Breast epithelium (tissue), 4 donors: ENCODE results near the gene TSKS. TPM values are rescaled to one million over a fixed set of nuclear protein-coding genes. Genes with fewer than 3 reads are reported as not detected.

Experiments used
- DNase-seq, 2 donors: peaks; one replicate each; pipeline ENCODE4 v3.0.0-alpha.2; 2019; ENCODE audit warnings: low spot score in 2 of 2
- H3K27ac ChIP-seq, 2 donors: fragments of 200-600 bp; sonication (generic) in 1 of 2; one replicate each; pipeline ENCODE4 v1.5.1; 2016 to 2019; ENCODE audit warnings: mild to moderate bottlenecking in 1 of 2
- H3K27me3 ChIP-seq, 2 donors: fragments of 200-600 bp; sonication (generic) in 1 of 2; one replicate each; pipeline versions ENCODE4 v1.5.1 to v1.6.0; 2017 to 2019; ENCODE audit warnings: control low read depth in 1 of 2, mild to moderate bottlenecking in 1 of 2
- H3K36me3 ChIP-seq: fragments of 200-600 bp; one replicate; pipeline ENCODE4 v1.5.1; 2019
- H3K4me1 ChIP-seq, 2 donors: fragments of 200-600 bp; sonication (generic); one replicate each; pipeline ENCODE4 v1.5.1; 2016 to 2019; ENCODE audit warnings: control low read depth in 1 of 2
- H3K4me3 ChIP-seq, 3 donors: fragments of 200-600 bp; sonication (generic); 1 replicate in 2 of 3; 2 replicates in 1 of 3; pipeline ENCODE4 v1.5.1; 2016 to 2019; ENCODE audit warnings: mild to moderate bottlenecking in 3 of 3, moderate library complexity in 2 of 3
- H3K9me3 ChIP-seq, 2 donors: fragments of 200-600 bp; sonication (generic) in 1 of 2; one replicate each; pipeline ENCODE4 v1.5.1; 2016 to 2019; ENCODE audit warnings: control low read depth in 1 of 2
- CTCF ChIP-seq, 3 donors: fragments of 450-650 bp; IDR thresholded peaks; one replicate each; pipeline ENCODE4 v1.5.1; 2016 to 2017; ENCODE audit warnings: antibody characterized with exemption in 3 of 3, mild to moderate bottlenecking in 3 of 3, moderate library complexity in 3 of 3
- POLR2A ChIP-seq: fragments of 450-650 bp; IDR thresholded peaks from one replicate; pipeline ENCODE4 v1.6.1; 2016; ENCODE audit warnings: antibody characterized with exemption, mild to moderate bottlenecking, moderate library complexity
- POLR2AphosphoS5 ChIP-seq, 3 donors: sonication (generic); formaldehyde crosslinking; IDR thresholded peaks; one replicate each; pipeline ENCODE4 v1.6.1; 2017; ENCODE audit warnings: antibody characterized with exemption in 3 of 3
- intact Hi-C: fragments of 100-400 bp; cut with DNase I; formaldehyde crosslinking; loops from one replicate; pipeline ENCODE4 v1.15.1; 2023; ENCODE audit warnings: low total_unique reads
- total RNA-seq, 3 donors: library from RNA; depleted of rRNA; stranded (reverse); fragments of >200 nt; gene quantifications; one replicate each; pipeline ENCODE4 v1.1.0, GENCODE V29; 2016

TSKS gene
- total RNA-seq, 3 donors from 2014 or later: 0.33 to 0.96 TPM; not detected in 1

GRCh38 chr19:49761625-49762311, 1.3 kb downstream of the TSKS start:
- H3K4me1 ChIP-seq: no peaks in the 10 kb centered on the region
- H3K4me3 ChIP-seq: no peak overlapping the region
- intact Hi-C loops: no loop called here
- peak overlapping the region; percentile 21 to 84 for H3K27ac ChIP-seq
- H3K9me3 ChIP-seq: no peaks in the 10 kb centered on the region
- no peak for TF ChIP-seq POLR2AphosphoS5 (IDR thresholded peaks at IDR 0.05)
- TF ChIP-seq CTCF (IDR thresholded peaks at IDR 0.05): no peak
- no peak for TF ChIP-seq POLR2A
- H3K27me3 ChIP-seq: no peaks in the 10 kb centered on the region
- H3K36me3 ChIP-seq: no peaks in the 10 kb centered on the region
- no peak for DNase-seq

DNA sequence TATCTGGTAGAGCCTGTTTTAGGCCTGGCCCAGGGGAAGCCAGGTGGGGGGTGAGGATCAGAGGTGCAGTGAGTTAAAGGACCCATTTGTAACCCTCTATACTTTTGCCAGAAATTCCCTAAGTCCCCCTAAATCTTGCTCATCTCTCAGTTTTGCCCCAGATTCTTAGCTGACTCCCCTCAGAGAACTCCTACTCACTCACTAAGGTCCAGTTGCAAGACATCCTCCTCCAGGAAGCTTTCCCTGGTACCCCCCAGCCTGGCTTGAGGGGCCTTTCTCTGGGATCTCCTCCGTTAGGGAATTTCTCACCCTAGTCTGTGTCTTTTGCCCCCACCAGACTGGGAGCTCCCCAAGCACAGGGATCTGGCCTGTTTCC, 1.9 kb downstream of the TSKS start:
- H3K4me1 ChIP-seq: no peaks in the 10 kb centered on the region
- DNase-seq: no peak
- no peaks in the 10 kb centered on the region for H3K27me3 ChIP-seq
- no peak for TF ChIP-seq POLR2A
- no peak for TF ChIP-seq CTCF (IDR thresholded peaks at IDR 0.05)
- no peak for TF ChIP-seq POLR2AphosphoS5 (IDR thresholded peaks at IDR 0.05)
- H3K36me3 ChIP-seq: no peaks in the 10 kb centered on the region
- peak overlapping the region; percentile 21 to 84 for H3K27ac ChIP-seq
- H3K9me3 ChIP-seq: no peaks in the 10 kb centered on the region
- no peak overlapping the region for H3K4me3 ChIP-seq
- intact Hi-C loops: no loop called here

GRCh38 chr19:49758292-49758691, 4.8 kb downstream of the TSKS start:
- intact Hi-C loops: loop anchor here (5.0 kb wide), 1 partner anchor 1641 kb away; no protein-coding TSS in a partner anchor

GRCh38 chr19:49755956-49756355, 7.2 kb downstream of the TSKS start:
- Histone ChIP-seq H3K4me1 (no peaks in the 10 kb centered on the region), H3K27me3 (no peaks in the 10 kb centered on the region), H3K9me3 (peaks cover 6% of the 10 kb centered on the region in 2 donors), H3K4me3 (no peak overlapping the region), H3K27ac (no peak overlapping the region), H3K36me3 (no peaks in the 10 kb centered on the region)
- no peak for DNase-seq
- intact Hi-C loops: loop anchor here (5.0 kb wide), 1 partner anchor 1639 kb away; no protein-coding TSS in a partner anchor
- TF ChIP-seq POLR2A (no peak), POLR2AphosphoS5 (IDR thresholded peaks at IDR 0.05) (no peak), CTCF (IDR thresholded peaks at IDR 0.05) (no peak)

More at GRCh38 chr19:49758292-49758691, 4.8 kb downstream of the TSKS start:
- Histone ChIP-seq H3K36me3 (no peaks in the 10 kb centered on the region), H3K9me3 (peaks cover 6% of the 10 kb centered on the region in 2 donors), H3K27me3 (no peaks in the 10 kb centered on the region), H3K4me1 (no peaks in the 10 kb centered on the region), H3K27ac (no peak overlapping the region), H3K4me3 (no peak overlapping the region)
- DNase-seq: no peak
- TF ChIP-seq CTCF (IDR thresholded peaks at IDR 0.05): no peak
- TF ChIP-seq POLR2A: no peak
- TF ChIP-seq POLR2AphosphoS5 (IDR thresholded peaks at IDR 0.05): no peak

DNA sequence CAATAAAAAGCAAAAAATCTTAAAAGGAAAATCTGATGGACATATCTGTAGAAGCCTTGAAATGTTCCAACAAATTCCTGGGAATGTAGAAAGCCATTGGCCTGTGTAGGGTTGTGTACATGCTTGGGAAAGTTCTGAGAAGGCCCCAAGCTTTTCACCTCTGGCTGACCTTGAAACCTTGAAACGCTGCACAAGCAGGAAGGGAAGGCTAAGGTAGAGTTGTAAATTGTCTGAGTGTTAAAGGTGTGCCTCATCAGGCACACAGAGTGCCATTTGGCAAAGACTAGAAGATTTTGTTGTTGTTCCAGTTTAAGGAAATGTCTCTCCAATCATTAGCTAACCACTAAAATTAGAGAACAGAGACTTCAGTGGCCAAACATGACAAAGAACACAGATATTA, 10.4 kb downstream of the TSKS start:
- Histone ChIP-seq H3K4me3 (no peak overlapping the region), H3K27me3 (no peaks in the 10 kb centered on the region), H3K36me3 (no peaks in the 10 kb centered on the region), H3K4me1 (no peaks in the 10 kb centered on the region), H3K27ac (no peak overlapping the region), H3K9me3 (peaks cover 6% of the 10 kb centered on the region in 2 donors)
- DNase-seq: no peak
- no peak for TF ChIP-seq POLR2AphosphoS5 (IDR thresholded peaks at IDR 0.05)
- intact Hi-C loops: no loop called here
